AG04450 (cell line): ENCODE measurements around the gene XYLT1. TPM values are rescaled to one million over a fixed set of nuclear protein-coding genes. Genes with fewer than 3 reads are reported as not detected.
A peak's percentile ranks its signal among the peaks of the same experiment; 100 is the strongest.

Source experiments
- CTCF ChIA-PET: fragments of 300-600, 350-600 bp; formaldehyde crosslinking; extraction: SDS; loops from one replicate; lab custom pipeline; 2022; ENCODE audit warnings: antibody characterized with exemption, inconsistent platforms; lab: Charles Lee
- POLR2A ChIA-PET: fragments of 350-600 bp; formaldehyde crosslinking; extraction: SDS; loops from one replicate; lab custom pipeline; 2021; ENCODE audit warnings: antibody characterized with exemption, inconsistent platforms; lab: Yijun Ruan, JAX
- DNase-seq: peaks from one replicate; pipeline ENCODE4 v3.0.0-alpha.2; 2011; ENCODE audit warnings: low read depth, low spot score
- H3K27ac ChIP-seq: one replicate; pipeline ENCODE4 v1.5.1; 2012; ENCODE audit warnings: low read depth, low read length, control low read depth
- H3K27me3 ChIP-seq: one replicate; pipeline ENCODE4 v1.6.0; 2012; ENCODE audit warnings: low read length; ENCODE audit not compliant: control insufficient read depth, insufficient read depth
- H3K4me3 ChIP-seq: 2 replicates; pipeline ENCODE4 v1.5.1; 2011; ENCODE audit warnings: mild to moderate bottlenecking, low read depth, low read length, control low read depth
- H3K9me3 ChIP-seq: 2 replicates; pipeline ENCODE4 v1.5.1; 2012; ENCODE audit warnings: low read length; ENCODE audit not compliant: control insufficient read depth, insufficient read depth
- polyA plus RNA-seq: library from polyadenylated mRNA; depleted of rRNA; stranded (reverse); fragments of >200 nt; gene quantifications from 2 replicates; pipeline ENCODE4 v1.2.3, GENCODE V29; 2011
- TF ChIP-seq, protein P1 (sequence below): IDR thresholded peaks from 2 replicates; pipeline ENCODE4 v1.5.1; 2011; ENCODE audit warnings: low read depth, low read length, control low read depth, inconsistent platforms

XYLT1 gene
- polyA plus RNA-seq, 1 experiment: 6.7 TPM

DNA sequence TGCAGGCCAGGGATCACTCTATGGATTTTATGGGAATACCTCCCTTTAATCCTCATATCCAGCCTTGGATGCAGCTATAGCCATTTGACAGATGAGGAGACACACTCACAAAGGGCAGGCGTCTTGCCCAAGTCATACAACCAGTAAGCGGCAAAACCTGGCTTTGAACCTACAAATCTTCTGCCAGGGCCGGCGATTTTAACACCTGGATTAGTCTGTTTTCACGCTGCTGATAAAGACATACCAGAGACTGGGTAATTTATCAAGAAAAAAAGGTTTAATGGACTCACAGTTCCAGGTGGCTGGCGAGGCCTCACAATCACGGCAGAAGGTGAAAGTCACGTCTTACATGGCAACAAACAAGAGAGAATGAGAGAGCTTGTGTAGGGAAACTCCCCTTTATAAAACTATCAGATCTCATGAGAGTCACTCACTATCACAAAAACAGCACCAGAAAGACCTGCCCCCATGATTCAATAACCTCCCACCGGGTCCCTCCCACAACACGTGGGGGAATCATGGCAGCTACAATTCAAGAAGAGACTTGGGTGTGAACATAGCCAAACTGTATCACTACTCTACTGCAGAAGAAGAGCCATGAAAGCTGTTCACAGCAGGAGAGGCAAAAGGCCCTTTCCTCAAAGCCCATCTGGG is 67.5 kb downstream of the XYLT1 start:
- ChIA-PET CTCF (interaction anchor here (0.9 to 1.1 kb wide), 2 partner anchors 64 to 176 kb away, joined by 3 to 4 read pairs; no protein-coding TSS in a partner anchor), POLR2A (no interaction called here)
- no peak for DNase-seq
- Histone ChIP-seq H3K9me3 (no peaks in the 10 kb centered on the region), H3K27ac (no peak overlapping the region), H3K4me3 (no peak overlapping the region), H3K27me3 (no peaks in the 10 kb centered on the region)
- TF ChIP-seq, protein P1, sequence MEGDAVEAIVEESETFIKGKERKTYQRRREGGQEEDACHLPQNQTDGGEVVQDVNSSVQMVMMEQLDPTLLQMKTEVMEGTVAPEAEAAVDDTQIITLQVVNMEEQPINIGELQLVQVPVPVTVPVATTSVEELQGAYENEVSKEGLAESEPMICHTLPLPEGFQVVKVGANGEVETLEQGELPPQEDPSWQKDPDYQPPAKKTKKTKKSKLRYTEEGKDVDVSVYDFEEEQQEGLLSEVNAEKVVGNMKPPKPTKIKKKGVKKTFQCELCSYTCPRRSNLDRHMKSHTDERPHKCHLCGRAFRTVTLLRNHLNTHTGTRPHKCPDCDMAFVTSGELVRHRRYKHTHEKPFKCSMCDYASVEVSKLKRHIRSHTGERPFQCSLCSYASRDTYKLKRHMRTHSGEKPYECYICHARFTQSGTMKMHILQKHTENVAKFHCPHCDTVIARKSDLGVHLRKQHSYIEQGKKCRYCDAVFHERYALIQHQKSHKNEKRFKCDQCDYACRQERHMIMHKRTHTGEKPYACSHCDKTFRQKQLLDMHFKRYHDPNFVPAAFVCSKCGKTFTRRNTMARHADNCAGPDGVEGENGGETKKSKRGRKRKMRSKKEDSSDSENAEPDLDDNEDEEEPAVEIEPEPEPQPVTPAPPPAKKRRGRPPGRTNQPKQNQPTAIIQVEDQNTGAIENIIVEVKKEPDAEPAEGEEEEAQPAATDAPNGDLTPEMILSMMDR: no peak

DNA sequence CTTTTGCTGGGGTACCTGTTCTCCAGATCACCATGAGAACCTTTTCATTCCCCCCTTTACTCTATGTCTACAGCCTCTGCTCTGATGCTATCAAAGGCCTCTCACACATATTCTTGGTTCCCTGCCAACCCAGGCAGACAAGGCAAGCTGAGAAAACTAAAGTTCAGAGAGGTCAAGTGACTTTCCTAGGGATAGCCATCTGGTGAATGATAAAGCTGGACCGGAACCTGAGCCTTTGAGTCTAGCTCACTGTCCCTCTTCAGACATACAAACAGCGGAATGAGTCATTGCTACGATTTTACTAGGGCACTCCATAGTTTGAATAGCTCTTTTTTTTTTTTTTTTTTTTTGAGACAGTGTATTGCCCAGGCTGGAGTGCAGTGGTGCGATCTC is 73.3 kb downstream of the XYLT1 start:
- POLR2A ChIA-PET: interaction anchor here (0.6 to 1.2 kb wide), 5 partner anchors 9 to 1393 kb away, joined by 3 to 9 read pairs (median 6); partner anchors contain the start of gene RPS15A
- Histone ChIP-seq H3K27me3 (no peaks in the 10 kb centered on the region), H3K27ac (peak overlapping the region; percentile 31), H3K4me3 (no peak overlapping the region), H3K9me3 (no peaks in the 10 kb centered on the region)
- TF ChIP-seq, protein P1: no peak
- DNase-seq: no peak
- CTCF ChIA-PET: interaction anchor here (1.0 kb wide), 1 partner anchor 70 kb away, joined by 5 read pairs; no protein-coding TSS in a partner anchor

DNA sequence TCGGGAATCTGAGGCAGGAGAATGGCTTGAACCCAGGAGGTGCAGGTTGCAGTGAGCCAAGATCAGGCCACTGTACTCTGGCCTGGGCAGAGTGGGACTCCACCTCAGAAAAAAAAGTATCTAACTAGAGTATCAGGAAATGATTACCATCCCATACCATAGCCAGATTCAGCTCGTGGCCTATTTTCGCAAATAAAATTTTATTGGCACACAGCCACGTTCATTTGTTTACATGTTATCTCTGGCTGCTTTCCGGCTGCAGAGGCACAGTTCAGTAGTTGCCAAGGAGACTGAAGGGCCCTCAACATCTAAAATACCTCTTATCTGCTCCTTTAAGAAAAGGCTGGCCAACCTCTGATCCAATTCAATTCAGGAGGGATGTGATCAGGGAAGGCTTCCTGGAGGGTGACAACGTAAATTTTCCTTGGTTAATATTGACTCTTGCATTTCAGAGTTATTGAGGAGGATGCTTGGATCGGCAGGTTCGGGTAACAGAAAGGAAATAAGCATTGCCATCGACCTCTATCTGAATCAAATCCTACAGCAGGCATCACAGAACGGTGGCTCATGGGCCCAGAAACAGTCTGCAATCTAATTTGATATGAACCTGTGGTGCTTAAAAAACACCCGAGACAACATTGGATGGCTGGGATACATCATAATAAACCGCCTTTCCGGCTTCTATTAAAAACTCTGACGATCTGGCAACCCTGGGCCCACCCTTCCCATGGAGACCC is 73.8 kb downstream of the XYLT1 start:
- Histone ChIP-seq H3K27ac (peak overlapping the region; percentile 31), H3K27me3 (no peaks in the 10 kb centered on the region), H3K9me3 (no peaks in the 10 kb centered on the region), H3K4me3 (no peak overlapping the region)
- TF ChIP-seq, protein P1: no peak
- ChIA-PET POLR2A (interaction anchor here (0.6 to 1.2 kb wide), 5 partner anchors 9 to 1393 kb away, joined by 3 to 9 read pairs (median 6); partner anchors contain the start of gene RPS15A), CTCF (interaction anchor here (1.0 kb wide), 2 partner anchors 71 to 72 kb away, joined by 3 to 5 read pairs; no protein-coding TSS in a partner anchor)
- no peak for DNase-seq

DNA sequence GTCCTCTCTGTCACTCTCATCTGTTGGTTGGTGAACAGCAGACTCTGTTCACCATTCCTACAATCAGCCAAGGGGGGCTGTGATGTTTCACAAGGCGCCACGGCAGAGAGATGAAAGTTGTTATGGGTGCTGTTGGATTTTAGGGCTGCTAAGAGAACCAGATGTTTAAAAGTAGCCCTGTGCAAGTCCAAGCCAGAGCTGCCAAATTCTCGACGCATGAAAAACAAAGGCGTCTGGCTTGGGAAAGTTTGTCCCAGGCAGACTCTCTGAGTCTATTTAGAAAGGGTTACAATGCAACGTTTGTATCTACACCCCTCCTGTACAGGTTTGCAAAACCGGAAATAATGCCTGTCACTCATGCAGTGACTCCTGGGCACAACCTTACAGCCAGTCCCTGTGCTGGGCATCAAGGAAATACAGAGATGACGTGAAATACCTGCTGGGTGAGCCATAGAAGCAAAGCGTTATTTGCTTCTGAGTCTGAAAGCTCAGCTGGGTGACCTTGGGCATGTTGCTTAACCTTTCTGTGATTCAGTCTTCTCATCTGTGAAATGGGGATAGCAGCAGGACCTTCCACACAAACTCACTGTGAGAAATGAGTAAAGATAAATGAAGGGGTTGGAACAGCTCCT is 74.8 kb downstream of the XYLT1 start:
- ChIA-PET CTCF (interaction anchor here (0.6 to 1.0 kb wide), 2 partner anchors 73 to 192 kb away, joined by 3 to 7 read pairs; no protein-coding TSS in a partner anchor), POLR2A (interaction anchor here (0.6 kb wide), 1 partner anchor 27 kb away, joined by 3 read pairs; no protein-coding TSS in a partner anchor)
- DNase-seq: no peak
- TF ChIP-seq, protein P1: no peak
- Histone ChIP-seq H3K27ac (no peak overlapping the region), H3K9me3 (no peaks in the 10 kb centered on the region), H3K27me3 (no peaks in the 10 kb centered on the region), H3K4me3 (no peak overlapping the region)
